CD4-positive, alpha-beta T cell treated with Interleukin-15 for 4 hours (primary cell): ENCODE results near the gene CALCR.
"Not testable (repeated sequence)": the region's sequence is repeated elsewhere in the genome, so short reads cannot be mapped to it uniquely, and the experiment has no call there.

Experiments used
- DNase-seq: peaks from one replicate; pipeline ENCODE4 v3.0.0-alpha.2; 2020; ENCODE audit warnings: low spot score

CALCR gene

DNA sequence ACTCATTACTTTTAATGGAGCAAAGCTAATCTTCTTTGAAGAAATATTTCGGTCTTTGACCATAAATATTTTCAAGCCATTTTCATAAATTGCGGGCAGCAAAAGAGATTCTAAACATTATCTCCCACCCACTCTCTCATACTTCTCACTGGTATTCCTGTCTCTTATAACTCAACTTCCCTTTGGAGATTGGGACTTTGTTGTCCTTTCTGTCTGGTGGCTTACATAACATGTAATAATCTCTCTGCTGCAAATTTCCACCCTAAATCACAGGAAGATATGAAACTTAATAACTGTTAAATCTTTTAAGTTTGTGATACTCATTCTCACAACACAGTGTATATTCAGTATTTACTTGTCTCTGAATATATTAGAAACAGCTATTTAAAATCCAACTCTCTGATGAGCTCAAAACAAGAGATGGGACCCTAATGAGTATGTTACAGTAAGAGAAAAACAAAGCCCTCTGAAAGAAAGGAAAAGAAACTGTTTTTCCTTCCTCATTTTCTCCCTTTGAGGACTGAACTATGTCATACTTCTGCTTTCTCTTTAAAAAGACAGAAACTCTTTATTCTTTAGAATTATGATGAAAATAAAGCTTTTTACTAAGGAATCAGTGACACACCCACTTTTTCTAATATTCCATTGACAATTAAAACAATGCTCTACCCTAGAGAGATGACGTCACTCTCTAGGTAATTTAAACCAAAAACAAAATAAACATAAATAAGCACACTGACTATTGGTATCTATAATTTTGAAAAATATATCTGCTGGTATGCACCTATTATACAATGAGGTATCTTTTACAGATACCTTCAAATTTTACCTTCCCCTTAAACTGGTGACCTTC, 14.7 kb downstream of the CALCR start:
- DNase-seq, result no peak

DNA sequence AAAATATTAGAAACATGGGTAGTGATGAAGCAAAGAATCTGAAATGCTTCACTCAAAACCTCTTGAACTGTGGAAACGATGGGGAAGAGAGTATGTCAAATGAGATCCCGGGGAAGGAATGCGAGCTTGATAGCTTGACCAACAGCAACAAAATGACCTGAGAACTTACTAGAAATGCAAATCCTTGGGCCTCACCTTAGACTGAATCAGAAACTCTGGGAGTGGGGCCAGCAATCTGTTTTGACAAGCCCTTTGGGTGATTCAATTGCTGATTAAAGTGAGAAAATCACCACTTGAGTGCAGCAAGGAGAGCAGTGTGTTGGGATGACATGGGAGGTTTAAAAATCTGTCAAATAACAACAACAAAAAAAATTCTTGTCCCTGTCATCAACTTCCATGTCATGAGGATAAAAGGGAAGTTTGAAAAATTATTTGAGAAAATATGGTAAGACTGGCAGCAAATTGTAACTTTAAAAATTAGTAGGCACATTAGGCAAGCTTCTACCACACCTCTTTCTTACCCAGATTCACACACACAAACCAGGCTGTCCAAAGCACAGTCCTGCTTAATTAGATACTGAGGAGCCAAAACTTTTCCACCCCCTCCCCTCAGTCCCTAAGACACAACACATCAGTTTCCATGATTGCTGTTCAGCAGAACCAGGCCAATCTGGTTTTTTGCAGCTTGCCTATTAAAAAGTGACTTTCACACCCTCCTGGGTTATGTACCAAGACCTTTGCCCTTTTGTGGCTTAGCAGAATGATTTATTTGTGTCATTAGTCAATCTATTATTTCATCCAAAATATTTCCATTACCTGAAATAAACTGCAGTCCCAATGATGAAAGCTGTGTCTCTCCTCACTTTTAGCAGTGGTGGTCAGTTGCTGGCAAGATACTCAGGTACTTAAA, 15.6 kb downstream of the CALCR start:
- DNase-seq, result no peak

DNA sequence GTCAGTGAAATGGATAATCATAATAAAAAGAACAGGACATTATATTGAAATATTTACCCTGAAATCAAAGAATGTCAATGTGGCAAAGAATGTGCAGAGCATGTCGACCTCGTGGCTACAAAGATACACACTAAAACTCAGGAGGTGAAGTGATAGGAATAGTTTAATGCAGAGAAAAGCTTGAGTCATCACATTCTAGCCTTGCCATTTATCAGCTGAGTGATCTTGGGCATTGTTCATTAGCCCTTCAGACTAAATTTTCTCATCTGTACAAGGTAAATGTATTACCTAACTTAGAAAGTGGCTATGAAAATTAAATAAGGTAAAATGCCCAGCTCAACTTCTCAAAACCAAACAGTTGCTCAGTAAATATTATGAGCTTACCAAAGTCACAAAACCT, 22.6 kb downstream of the CALCR start:
- DNase-seq, result no peak

DNA sequence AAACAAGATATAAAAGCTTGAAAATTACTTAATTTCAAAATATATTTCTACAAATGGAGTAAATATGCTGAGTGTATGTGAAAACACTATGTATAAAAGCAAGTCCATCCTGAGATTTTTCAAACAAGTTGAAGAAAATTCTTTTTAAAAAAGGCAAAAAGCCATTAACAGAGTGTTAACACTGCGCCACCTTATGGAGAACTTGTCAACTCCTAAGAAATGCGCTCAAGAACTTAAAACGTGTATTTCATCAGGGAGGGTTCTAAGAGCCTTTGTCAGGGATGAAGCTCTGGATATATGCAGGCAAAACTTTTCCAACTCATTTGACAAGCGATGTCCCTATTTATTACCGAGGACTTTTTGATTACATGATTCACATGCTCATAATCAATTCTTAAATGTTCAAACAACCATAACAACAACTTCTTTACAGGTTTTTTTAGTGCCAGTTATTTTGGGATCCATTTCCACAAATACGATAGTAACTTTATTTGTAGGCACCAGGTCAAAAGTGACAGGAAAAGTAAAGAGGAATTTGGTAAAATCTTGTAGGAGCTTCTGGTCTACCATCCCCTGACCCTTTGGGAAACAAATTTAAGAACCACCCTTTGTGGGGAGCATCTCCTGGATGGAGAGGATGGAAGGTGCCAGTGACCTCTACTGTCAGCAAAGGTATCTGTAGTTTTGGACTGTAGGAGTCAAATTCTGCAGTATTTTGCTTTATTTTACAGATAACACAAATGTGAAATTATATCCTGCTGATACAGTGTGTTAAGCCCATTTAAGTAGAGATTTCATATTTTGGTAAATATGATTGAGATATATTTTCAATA, 23.2 kb downstream of the CALCR start:
- no peak for DNase-seq

GRCh38 chr7:93547716-93548115, 26.8 kb downstream of the CALCR start:
- no peak for DNase-seq

DNA sequence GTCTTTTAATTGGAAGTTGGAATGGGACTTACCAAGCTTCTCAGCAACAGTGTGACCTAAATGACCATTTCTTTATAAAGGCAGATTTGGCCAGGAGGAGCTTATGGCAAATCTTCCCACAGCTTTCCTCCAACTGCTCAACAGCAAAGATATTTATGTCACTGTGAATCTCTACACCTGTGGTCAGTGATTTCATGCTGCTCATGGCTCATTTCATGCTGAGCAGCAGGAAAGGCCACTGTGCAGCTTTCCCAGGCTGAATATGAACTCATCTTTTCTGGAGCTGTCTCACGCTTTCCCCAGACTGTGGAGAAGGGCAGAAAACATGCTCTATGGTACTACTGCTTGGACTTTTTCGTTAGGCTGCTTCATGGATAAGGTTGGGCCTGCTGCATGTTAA, 29.8 kb downstream of the CALCR start:
- no peak for DNase-seq

DNA sequence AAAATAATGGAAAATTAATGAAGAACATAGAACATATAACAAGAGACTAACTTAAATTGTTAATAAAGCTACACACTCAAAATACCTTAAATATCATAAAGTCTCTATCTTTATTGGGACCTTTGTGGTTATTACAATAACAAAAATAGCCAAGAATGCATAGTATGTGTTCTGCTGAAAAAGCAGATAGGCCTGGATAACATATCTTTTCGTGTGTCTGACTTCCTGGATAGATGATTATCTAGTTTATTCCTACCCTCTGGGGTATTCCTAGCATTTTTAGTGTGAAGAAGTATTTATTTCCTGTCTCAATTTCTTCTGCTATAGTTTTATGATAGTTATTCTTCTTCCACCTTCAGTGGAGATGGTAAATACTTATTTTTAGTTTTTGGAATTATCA, 36.5 kb downstream of the CALCR start:
- DNase-seq, result no peak

DNA sequence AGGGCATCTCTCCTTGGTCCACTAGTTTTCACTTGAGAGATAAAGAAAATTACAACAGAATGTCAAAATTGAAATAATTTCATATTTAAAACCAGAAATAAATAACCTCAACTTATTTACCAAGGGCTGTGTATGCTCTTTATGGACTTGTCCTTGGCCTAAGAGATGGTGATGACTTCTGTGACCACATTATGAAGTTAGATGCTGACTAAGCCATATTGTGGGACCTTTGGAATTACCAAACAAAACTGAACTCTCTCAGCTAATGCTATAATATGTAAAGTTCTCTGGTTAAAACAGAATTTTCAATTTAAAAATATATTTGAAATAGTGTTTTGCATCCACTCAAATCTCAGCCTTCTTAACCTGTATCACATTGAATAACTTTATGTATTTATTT, 38.9 kb downstream of the CALCR start:
- no peak for DNase-seq

DNA sequence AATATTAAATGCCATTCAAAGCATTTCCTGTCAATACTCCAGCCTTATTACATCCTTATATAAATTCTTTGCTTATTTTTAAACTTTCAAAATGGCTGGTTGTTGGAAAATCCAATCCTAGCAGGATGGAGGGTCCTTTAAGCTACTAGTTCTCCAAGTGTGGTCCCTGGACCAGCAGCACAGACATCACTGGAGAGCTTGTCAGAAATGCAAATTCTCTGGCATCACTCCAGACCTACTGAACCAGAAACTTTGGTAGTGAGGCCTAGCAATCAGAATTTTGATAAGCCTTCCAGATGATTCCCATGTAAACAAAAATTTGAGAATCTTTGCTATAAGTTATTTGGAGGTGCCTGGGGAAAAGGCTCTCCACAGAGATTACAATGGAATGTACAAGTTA, 43.8 kb downstream of the CALCR start:
- no peak for DNase-seq

DNA sequence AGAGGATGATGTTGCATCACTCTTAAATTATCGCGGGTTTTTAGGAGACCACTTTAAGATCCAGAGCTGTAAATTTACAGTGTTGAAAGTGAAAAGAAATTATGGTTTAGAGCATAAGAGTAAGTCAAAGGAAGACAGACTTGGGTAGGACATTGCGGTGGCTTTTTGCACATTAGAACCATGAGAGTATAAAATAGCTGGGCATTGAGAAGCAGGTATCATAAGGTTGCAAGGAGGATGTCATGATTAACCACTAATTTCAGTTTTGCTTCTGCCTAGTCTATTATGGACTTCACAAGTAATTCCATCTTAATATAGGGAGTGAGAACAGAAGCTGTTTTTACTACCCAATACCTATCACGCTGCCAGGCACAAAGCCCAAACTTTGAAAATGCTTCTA, 57.7 kb downstream of the CALCR start:
- DNase-seq, result no peak

- DNase-seq, result no peak
Measured at GRCh38 chr7:93515144-93515543, 59.4 kb downstream of the CALCR start.

DNA sequence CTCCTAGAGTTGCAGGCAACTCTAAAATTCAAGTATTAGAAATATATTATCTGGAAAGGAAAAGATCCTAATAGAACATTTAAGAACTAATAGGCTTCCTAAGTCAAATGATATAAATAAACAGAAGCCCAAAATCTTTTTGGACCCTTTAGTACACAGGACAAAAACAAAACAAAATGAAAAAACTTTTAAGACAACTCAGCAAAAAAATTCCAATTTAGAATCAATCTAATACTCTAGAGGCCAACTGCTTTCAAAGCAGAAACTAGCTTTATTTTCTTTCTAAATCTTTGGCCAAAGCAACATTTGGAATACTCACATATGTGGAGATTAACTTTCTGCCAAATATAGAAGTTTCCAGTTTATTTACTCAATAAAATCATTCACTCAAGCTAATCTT, 65.2 kb downstream of the CALCR start:
- DNase-seq, result no peak

- DNase-seq, result no peak
Measured at GRCh38 chr7:93503088-93503487, 71.4 kb downstream of the CALCR start.

DNA sequence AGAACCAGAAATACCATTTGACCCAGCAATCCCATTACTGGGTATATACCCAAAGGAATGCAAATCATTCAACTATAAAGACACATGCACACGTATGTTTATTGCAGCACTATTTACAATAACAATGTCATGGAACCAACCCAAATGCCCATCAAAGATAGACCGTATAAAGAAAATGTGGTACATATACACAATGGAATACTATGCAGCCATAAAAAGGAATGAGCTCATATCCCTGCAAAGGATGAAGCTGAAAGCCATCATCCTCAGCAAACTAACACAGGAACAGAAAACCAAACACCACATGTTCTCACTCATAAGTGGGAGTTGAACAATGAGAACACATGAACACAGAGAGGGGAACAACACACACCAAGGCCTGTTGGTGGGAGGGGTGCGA, 82.7 kb downstream of the CALCR start:
- DNase-seq, result not testable (repeated sequence)

GRCh38 chr7:93476491-93477344, 97.8 kb downstream of the CALCR start:
- no peak for DNase-seq

- DNase-seq, result no peak
Measured at GRCh38 chr7:93475811-93476210, 98.7 kb downstream of the CALCR start.

GRCh38 chr7:93471456-93471855, 103.1 kb downstream of the CALCR start:
- DNase-seq, result no peak

DNA sequence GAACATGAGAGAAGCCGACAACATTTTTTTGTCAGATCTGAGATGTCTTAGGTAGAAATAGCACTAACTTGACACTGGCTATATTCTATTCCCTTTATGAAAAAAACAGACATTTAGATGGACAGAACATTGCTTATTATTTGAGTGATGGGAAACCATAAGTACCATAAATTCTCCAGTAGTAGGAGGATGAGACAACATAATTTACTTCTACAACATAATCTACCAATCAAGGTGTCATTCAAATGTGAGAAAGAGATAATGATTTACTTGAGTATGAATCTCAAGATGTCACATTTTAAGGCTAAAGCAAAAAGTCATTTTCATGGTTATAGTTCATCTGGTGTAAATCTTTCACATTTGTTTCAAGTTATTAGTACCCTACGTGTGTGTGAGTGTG, 110.8 kb downstream of the CALCR start:
- DNase-seq, result no peak

DNA sequence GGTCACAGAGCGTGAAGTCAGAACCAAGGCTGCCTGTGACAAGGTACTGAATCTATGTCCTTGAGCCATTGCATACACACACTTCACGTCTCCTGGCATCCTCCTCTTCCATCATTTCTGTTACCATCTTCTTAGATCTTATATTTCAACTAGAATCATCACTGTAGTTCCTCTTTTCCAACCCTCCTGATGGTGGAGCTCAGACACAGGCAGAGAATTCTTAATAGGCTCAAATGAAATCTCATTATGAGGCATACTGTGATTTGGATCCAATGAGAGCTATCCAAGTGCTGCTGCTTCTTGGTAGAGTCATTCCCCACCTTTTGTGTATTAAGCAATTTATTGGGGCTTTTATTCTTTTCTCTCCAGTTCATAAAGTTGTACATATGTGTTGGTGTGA, 113.2 kb downstream of the CALCR start:
- no peak for DNase-seq

- no peak for DNase-seq
Measured at GRCh38 chr7:93453262-93453661, 121.3 kb downstream of the CALCR start.

DNA sequence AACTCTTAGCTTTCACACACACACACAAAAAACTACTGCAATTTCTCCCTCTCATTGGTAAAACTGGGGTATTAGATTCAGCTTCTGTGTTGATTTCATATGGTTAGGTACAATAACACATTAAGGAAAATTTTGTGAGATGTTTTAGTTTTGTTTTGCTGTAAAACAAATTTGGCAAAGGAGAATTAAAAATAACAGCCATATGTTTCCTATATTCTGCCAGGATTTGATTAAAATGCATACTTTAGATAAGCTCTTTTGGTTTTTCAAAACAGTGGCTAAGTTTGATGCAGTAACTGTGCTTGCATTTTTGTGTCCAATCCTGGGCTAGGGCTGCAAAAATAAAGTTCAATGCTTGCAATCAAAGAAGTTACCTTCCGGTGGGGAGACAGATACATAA, 126.3 kb downstream of the CALCR start:
- no peak for DNase-seq
